ENCODE data around the gene TFIP11.

Gene TFIP11

GRCh38 chr22:26479043-26479791 lies 33.1 kb downstream of the TFIP11 start:
- no peak for DNase-seq (ENCODE audit: low spot score)

- no peak for DNase-seq (ENCODE audit: low spot score)
Observed at GRCh38 chr22:26477341-26477731, 34.9 kb downstream of the TFIP11 start.

- DNase-seq (ENCODE audit: low spot score) = peak; percentile 48
Observed at GRCh38 chr22:26476705-26477340, 35.5 kb downstream of the TFIP11 start.

- no peak for DNase-seq (ENCODE audit: low spot score)
Observed at GRCh38 chr22:26474682-26475081, 37.6 kb downstream of the TFIP11 start.

- peak; percentile 69 for DNase-seq (ENCODE audit: low spot score)
Observed at GRCh38 chr22:26471522-26471921, 40.8 kb downstream of the TFIP11 start.

GRCh38 chr22:26470807-26471206 lies 41.5 kb downstream of the TFIP11 start:
- no peak for DNase-seq (ENCODE audit: low spot score)

- no peak for DNase-seq (ENCODE audit: low spot score)
Observed at GRCh38 chr22:26466196-26466595, 46.1 kb downstream of the TFIP11 start.

GRCh38 chr22:26464312-26464711 lies 48.0 kb downstream of the TFIP11 start:
- DNase-seq (ENCODE audit: low spot score) = no peak

GRCh38 chr22:26463688-26464087 lies 48.6 kb downstream of the TFIP11 start:
- DNase-seq (ENCODE audit: low spot score) = no peak

- DNase-seq (ENCODE audit: low spot score) = no peak
Observed at GRCh38 chr22:26463101-26463661, 49.1 kb downstream of the TFIP11 start.

GRCh38 chr22:26462641-26463040 lies 49.6 kb downstream of the TFIP11 start:
- DNase-seq (ENCODE audit: low spot score) = no peak

- no peak for DNase-seq (ENCODE audit: low spot score)
Observed at GRCh38 chr22:26462051-26462450, 50.2 kb downstream of the TFIP11 start.

GRCh38 chr22:26461188-26461810 lies 51.0 kb downstream of the TFIP11 start:
- peak; percentile 70 for DNase-seq (ENCODE audit: low spot score)

GRCh38 chr22:26460202-26460601 lies 52.1 kb downstream of the TFIP11 start:
- no peak for DNase-seq (ENCODE audit: low spot score)

GRCh38 chr22:26457661-26458272 lies 54.5 kb downstream of the TFIP11 start:
- DNase-seq (ENCODE audit: low spot score) = no peak

GRCh38 chr22:26453812-26454500 lies 58.3 kb downstream of the TFIP11 start:
- DNase-seq (ENCODE audit: low spot score) = no peak

GRCh38 chr22:26453216-26453615 lies 59.1 kb downstream of the TFIP11 start:
- no peak for DNase-seq (ENCODE audit: low spot score)

- DNase-seq (ENCODE audit: low spot score) = no peak
Observed at GRCh38 chr22:26452236-26453016, 59.8 kb downstream of the TFIP11 start.

GRCh38 chr22:26450453-26451185 lies 61.7 kb downstream of the TFIP11 start:
- no peak for DNase-seq (ENCODE audit: low spot score)

GRCh38 chr22:26448941-26449340 lies 63.3 kb downstream of the TFIP11 start:
- DNase-seq (ENCODE audit: low spot score) = no peak

Data from hepatic stellate cell (primary cell).